ENCODE measurements around the gene ANTXR2. TPM values are rescaled to one million over a fixed set of nuclear protein-coding genes. Genes with fewer than 3 reads are reported as not detected.

Gene ANTXR2
- total and polyA plus RNA-seq, 2 of the 13 experiments (the other 11 are each of a cell fraction or from before 2014, with no cell fraction given) = 4.6 to 14.5 TPM

GRCh38 chr4:80069108-80069836 lies 3.8 kb downstream of the ANTXR2 start:
- 92% methylated on average over 5 of the region's 5 CpGs for WGBS (ENCODE audit: low lambda C conversion rate)
- intact Hi-C loops (cut with micrococcal nuclease; ENCODE audit: unreplicated experiment) = no loop called here
- no peak overlapping the region for H3K4me3 ChIP-seq (replicated peaks in 1 of 3; ENCODE audit: insufficient read depth in 1 of 3, low read depth in 2 of 3, low read length in 3 of 3)

More at GRCh38 chr4:80069108-80069836, 3.8 kb downstream of the ANTXR2 start:
- no peak overlapping the region for H3K4me2 ChIP-seq (ENCODE audit: low read depth, low read length)
- no peaks in the 10 kb centered on the region for H3K9me3 ChIP-seq (ENCODE audit: low read length)
- in situ Hi-C loops (cut with HindIII; ENCODE audit: extremely low pct_ligation_motif_present, low pct_unique_long_range_greater_than_20kb) = no loop called here
- FAIRE-seq (no peak), DNase-seq (ENCODE audit: low spot score) (no peak), ATAC-seq (no peak)
- no peak overlapping the region for H3K27ac ChIP-seq (ENCODE audit: extremely low read length, insufficient read depth, low read length)
- H3K79me2 ChIP-seq (ENCODE audit: insufficient read depth, low read length) = no peaks in the 10 kb centered on the region
- H3K27me3 ChIP-seq (ENCODE audit: control insufficient read depth in 1 of 2, insufficient read depth in 2 of 2, low read length in 2 of 2) = no peaks in the 10 kb centered on the region
- ChIA-PET POLR2A (no interaction called here), CTCF (ENCODE audit: low intra/inter-chr PET ratio, low total read pairs) (no interaction called here)
- H2AFZ ChIP-seq (ENCODE audit: low read length) = no peak overlapping the region
- H4K20me1 ChIP-seq (ENCODE audit: insufficient read depth, low read length) = no peaks in the 10 kb centered on the region
- no peak overlapping the region for H3K9ac ChIP-seq (ENCODE audit: insufficient read depth, low read depth, low read length)
- no peak for TF ChIP-seq ZNF350 (CRISPR knock-in tag; IDR thresholded peaks at IDR 0.05; ENCODE audit: borderline replicate concordance, low read depth)
- no peak for TF ChIP-seq JARID2 (CRISPR knock-in tag; IDR thresholded peaks at IDR 0.05; ENCODE audit: insufficient replicate concordance)
- TF ChIP-seq ZNF44 (CRISPR knock-in tag; IDR thresholded peaks at IDR 0.05) = no peak
- TF ChIP-seq ELF4 (CRISPR knock-in tag; IDR thresholded peaks at IDR 0.05; ENCODE audit: borderline replicate concordance) = no peak
- TF ChIP-seq CBX5 (CRISPR knock-in tag; IDR thresholded peaks at IDR 0.05; ENCODE audit: borderline replicate concordance) = no peak
- TF ChIP-seq NCOA5 (CRISPR knock-in tag; IDR thresholded peaks at IDR 0.05) = no peak
- TF ChIP-seq KDM5B (CRISPR knock-in tag; IDR thresholded peaks at IDR 0.05; ENCODE audit: borderline replicate concordance) = no peak
- no peak for TF ChIP-seq SP2 (CRISPR knock-in tag; IDR thresholded peaks at IDR 0.05)
- TF ChIP-seq ZNF276 (CRISPR knock-in tag; IDR thresholded peaks at IDR 0.05; ENCODE audit: low read depth) = no peak
- TF ChIP-seq NFYC (CRISPR knock-in tag; IDR thresholded peaks at IDR 0.05) = no peak
- no peak for TF ChIP-seq SYNCRIP (IDR thresholded peaks at IDR 0.05; ENCODE audit: insufficient read depth, low read depth, low read length)
- no peak for TF ChIP-seq TEAD2 (CRISPR knock-in tag; IDR thresholded peaks at IDR 0.05)
- no peak for TF ChIP-seq ZNF367 (CRISPR knock-in tag; IDR thresholded peaks at IDR 0.05; ENCODE audit: borderline replicate concordance)
- TF ChIP-seq GATA4 (IDR thresholded peaks at IDR 0.05; ENCODE audit: borderline replicate concordance, low read depth) = no peak
- no peak for TF ChIP-seq ZNF256 (CRISPR knock-in tag; conservative IDR thresholded peaks at IDR 0.05)
- TF ChIP-seq SOX5 (CRISPR knock-in tag; IDR thresholded peaks at IDR 0.05; ENCODE audit: borderline replicate concordance) = no peak
- TF ChIP-seq ESRRA (CRISPR knock-in tag; IDR thresholded peaks at IDR 0.05; ENCODE audit: low read depth) = no peak
- no peak for TF ChIP-seq MTA3 (CRISPR knock-in tag; IDR thresholded peaks at IDR 0.05)
- no peak for TF ChIP-seq SALL2 (CRISPR knock-in tag; IDR thresholded peaks at IDR 0.05)
- H3K4me1 ChIP-seq (ENCODE audit: insufficient read depth, low read length) = peaks cover 33% of the 10 kb centered on the region
- BruUV-seq (replicated peaks) = no TSS peak
- no peaks in the 10 kb centered on the region; a peak in 1 of 5 replicates for H3K36me3 ChIP-seq (replicated peaks in 1 of 2; ENCODE audit: control insufficient read depth in 1 of 2, insufficient read depth in 2 of 2, low read length in 2 of 2)

Measured in HepG2 (cell line).